ENCODE measurements around the gene EPG5.
"Not testable (repeated sequence)": the region's sequence is repeated elsewhere in the genome, so short reads cannot be mapped to it uniquely, and the experiment has no call there.

- TF ChIP-seq, protein P1, sequence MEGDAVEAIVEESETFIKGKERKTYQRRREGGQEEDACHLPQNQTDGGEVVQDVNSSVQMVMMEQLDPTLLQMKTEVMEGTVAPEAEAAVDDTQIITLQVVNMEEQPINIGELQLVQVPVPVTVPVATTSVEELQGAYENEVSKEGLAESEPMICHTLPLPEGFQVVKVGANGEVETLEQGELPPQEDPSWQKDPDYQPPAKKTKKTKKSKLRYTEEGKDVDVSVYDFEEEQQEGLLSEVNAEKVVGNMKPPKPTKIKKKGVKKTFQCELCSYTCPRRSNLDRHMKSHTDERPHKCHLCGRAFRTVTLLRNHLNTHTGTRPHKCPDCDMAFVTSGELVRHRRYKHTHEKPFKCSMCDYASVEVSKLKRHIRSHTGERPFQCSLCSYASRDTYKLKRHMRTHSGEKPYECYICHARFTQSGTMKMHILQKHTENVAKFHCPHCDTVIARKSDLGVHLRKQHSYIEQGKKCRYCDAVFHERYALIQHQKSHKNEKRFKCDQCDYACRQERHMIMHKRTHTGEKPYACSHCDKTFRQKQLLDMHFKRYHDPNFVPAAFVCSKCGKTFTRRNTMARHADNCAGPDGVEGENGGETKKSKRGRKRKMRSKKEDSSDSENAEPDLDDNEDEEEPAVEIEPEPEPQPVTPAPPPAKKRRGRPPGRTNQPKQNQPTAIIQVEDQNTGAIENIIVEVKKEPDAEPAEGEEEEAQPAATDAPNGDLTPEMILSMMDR (IDR thresholded peaks at IDR 0.05) = not testable (repeated sequence)
- not testable (repeated sequence) for TF ChIP-seq ZFX (IDR thresholded peaks at IDR 0.05; ENCODE audit: borderline replicate concordance)
Observed at GRCh38 chr18:45848643-45849042, 118.5 kb downstream of the EPG5 start.
